SU-DHL-6 (cell line): ENCODE measurements around the gene HIVEP3.

Source experiments
- CTCF ChIP-seq: fragments of 200-600 bp; sonication (generic); IDR thresholded peaks from one replicate; pipeline ENCODE4 v1.5.1; 2017; ENCODE audit warnings: antibody characterized with exemption, mild to moderate bottlenecking, low read length, moderate library complexity; ENCODE audit not compliant: insufficient read depth, poor library complexity, severe bottlenecking
- EZH2phosphoT487 ChIP-seq: fragments of 200-600 bp; sonication (generic), shearing (Covaris generic); conservative IDR thresholded peaks from 2 replicates; pipeline ENCODE4 v1.6.1; 2018; ENCODE audit warnings: mild to moderate bottlenecking, antibody characterized with exemption, low read length, moderate library complexity, mixed read lengths

GRCh38 chr1:41925712-41926111 lies 7.0 kb upstream of the HIVEP3 start:
- TF ChIP-seq CTCF = no peak
- TF ChIP-seq EZH2phosphoT487 = no peak
